Hippocampal formation (tissue), 2 donors: ENCODE results near the gene KCNJ3.
"Not testable (repeated sequence)": the region's sequence is repeated elsewhere in the genome, so short reads cannot be mapped to it uniquely, and the experiment has no call there.

Experiments used
- DNase-seq, 2 donors: peaks; one replicate each; lab custom pipeline; 2025; lab: John Stamatoyannopoulos, UW

Gene KCNJ3

GRCh38 chr2:154844513-154844912, 146.0 kb downstream of the KCNJ3 start:
- DNase-seq = no peak

GRCh38 chr2:154846842-154847241, 148.3 kb downstream of the KCNJ3 start:
- DNase-seq = no peak

- no peak for DNase-seq
Measured at GRCh38 chr2:154849482-154849881, 151.0 kb downstream of the KCNJ3 start.

GRCh38 chr2:154850532-154850931, 152.0 kb downstream of the KCNJ3 start:
- no peak for DNase-seq

GRCh38 chr2:154855138-154855537, 156.6 kb downstream of the KCNJ3 start:
- no peak for DNase-seq

GRCh38 chr2:154867151-154867550, 168.7 kb downstream of the KCNJ3 start:
- not testable (repeated sequence) for DNase-seq

GRCh38 chr2:154875999-154876398, 177.5 kb downstream of the KCNJ3 start:
- DNase-seq = no peak

- no peak for DNase-seq
Measured at GRCh38 chr2:154882725-154883124, 184.2 kb downstream of the KCNJ3 start.

- DNase-seq = no peak
Measured at GRCh38 chr2:154886316-154886715, 187.8 kb downstream of the KCNJ3 start.

- no peak for DNase-seq
Measured at GRCh38 chr2:154898269-154898668, 199.8 kb downstream of the KCNJ3 start.

GRCh38 chr2:154901063-154901462, 202.6 kb downstream of the KCNJ3 start:
- no peak for DNase-seq
